HG03066 (cell line): ENCODE data around the gene NRXN3.

Experiments
- ATAC-seq: cut with Tn5 transposase; IDR thresholded peaks from one replicate; pipeline ENCODE4 v1.9.1; 2021; ENCODE audit warnings: low read depth; ENCODE audit not compliant: unreplicated experiment

Gene NRXN3

DNA sequence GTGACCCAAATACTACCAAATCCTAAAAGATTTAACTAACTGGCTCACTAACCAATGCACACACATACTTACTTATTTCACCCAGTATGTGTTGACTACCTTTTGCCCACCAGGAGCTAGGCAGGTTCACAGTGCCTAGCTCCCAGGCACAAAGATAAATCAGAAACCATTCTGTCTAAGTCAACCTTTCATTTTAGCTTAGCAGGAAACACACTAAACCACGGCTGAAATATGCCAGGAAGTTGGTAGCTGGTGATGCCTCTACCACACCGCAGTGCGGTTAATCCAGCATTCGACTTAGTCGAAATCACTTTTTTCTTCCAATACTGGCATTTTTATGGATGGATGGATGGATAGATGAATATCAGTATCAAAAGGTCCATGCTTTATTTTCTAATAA, 1443.5 kb downstream of the NRXN3 start:
- ATAC-seq, result no peak

DNA sequence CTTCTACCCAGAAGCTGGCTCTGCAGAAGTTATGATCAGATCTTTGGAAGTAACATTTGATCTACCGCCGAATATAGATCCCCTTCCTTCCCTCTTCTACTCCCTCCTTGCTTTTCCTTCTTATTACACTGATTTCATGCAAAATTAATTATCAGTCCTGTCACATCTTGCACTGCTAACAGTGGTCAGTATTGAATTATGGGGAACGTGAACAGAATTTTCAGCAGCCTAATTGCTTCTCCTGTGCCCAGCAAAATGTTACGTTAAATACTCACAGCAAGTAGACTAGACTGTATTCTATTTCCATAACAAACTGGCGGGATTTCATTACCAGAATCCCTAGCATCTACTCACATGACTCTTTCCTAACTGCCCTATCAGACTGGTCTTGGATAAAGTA, 1444.3 kb downstream of the NRXN3 start:
- ATAC-seq, result no peak

DNA sequence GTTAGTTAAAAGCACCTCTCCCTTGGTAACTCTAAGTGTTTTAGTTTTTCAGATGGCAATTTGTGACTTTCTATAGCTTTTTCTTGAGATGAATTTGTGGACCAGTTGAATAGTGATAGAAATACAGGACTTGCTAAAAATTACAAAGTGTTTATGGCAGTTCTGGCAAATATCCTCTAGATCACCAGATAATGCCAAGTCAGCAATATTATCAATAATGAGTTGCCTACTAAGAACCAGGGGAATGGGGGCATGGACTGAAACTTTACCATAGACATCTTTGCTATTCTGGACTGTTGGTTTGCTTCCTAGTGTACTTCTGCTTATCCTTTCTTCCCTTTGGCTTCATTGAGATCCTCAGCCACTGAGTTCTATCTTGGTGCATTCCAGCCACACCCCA, 1456.9 kb downstream of the NRXN3 start:
- no peak for ATAC-seq

DNA sequence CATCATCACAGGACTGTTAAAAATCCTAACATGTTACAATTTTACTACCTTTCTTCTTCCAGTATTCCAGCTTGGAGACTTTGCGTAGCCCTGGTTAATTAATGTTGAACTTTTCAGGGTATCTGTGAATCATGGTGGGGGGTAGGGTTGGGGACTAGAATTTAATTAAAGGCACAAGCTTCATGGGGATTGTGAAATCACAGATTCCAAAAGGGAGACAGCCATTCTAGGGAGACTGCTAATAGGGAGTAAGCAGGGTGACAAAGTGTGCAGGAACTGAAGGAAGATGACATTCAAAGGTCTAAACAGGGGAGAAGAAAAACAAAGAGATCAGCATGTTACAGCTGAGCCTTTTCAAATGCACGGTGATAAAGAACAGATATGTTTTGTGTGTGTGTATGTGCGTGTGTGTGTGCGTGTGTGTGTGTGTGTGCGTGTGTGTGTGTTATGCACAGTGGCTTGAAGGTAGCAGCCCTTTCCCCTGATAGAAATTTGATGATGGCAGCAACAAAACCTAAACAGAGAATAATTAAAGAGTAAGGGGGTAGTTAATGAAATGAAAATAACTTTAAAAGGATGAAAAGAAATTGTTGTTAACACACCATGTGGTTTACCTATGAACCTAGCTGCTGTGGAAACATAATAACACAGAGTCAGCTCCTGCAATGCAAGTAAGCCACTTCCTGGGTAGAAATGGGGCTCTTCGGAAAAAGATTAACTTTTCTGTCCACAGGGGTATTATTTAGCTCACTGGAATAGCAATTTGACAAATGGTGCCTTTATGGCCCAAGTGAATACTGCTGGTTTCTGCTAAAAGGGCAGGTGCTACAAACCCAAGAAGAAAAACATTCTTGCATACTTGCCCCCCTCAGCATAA, 1459.5 kb downstream of the NRXN3 start:
- ATAC-seq, result no peak

DNA sequence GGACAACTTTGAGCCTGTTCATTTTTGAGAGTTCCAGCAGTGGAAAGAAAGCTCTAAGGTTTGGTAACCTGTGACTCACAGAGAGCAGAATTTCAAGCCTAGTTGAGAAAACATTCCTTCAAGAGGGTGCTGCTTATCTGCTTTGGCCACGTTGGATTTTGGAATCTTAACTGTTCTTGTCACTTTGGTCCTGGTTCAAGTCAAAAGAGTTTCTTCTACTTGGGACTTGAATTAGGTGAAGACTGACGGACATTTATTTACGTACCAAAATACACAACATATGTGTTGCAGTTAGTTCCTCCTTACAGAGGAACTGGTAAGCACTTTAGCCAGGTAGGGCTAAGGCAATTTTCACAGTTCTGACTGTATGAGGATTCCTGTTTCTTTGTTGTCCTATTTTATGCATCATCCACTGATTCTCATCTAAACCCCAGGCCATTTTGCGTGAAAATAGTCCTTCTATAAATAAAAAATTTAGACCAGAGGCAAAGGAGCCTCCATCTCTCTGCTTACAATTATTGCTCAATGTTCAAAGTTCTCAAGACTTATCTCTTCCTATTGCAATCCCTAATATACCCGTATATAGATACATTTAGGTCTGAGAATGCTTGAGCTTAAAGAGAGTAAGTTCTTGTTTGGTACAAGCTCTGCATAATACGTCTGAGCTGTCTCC, 1460.3 kb downstream of the NRXN3 start:
- ATAC-seq, result no peak

DNA sequence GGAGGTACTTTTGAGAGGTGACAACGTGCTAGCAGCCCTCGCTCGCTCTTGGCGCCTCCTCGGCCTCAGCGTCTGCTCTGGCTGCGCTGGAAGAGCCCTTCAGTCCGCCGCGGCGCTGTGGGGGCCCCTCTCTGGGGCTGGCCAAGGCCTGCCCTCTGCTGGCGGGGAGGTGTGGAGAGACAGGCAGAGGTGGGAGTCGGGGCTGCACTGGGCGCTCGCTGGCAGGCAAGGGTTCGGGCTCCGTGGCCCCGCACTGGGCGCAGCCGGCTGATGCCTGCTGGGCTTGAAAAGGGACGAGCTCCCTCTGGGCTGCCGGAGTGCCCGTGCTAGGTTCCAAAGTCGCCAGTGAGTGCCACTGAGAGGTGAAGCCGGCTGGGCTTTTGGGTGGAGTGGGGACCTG, 1461.1 kb downstream of the NRXN3 start:
- ATAC-seq, result no peak

DNA sequence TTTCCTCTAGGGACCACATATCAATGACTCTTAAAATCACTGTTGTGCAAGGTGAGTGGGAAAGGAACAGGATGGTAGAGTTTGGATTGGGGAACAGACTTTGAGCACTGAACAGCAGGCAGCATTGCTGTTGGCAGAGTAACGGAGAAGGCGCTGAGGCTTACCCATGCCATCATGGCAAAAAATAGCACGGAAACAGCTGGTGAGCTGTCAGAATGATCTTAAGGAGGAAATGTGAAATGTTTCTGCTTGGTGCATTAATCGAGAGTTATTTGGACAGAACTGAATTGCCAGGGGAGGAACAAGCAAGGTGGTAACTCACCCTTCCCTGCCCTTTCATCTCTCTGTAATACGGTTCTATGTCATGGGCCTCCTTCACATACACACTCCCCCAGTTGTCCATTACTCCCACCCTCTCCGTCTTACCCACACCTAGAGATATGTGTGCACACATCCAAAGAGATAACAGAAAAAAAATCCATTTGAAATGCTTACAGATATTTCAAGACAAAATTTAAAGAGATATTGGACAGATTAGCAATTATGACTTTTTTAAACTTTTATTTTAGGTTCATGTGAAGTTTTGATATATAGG, 1468.6 kb downstream of the NRXN3 start:
- no peak for ATAC-seq

GRCh38 chr14:79639613-79640012, 1469.4 kb downstream of the NRXN3 start:
- no peak for ATAC-seq

DNA sequence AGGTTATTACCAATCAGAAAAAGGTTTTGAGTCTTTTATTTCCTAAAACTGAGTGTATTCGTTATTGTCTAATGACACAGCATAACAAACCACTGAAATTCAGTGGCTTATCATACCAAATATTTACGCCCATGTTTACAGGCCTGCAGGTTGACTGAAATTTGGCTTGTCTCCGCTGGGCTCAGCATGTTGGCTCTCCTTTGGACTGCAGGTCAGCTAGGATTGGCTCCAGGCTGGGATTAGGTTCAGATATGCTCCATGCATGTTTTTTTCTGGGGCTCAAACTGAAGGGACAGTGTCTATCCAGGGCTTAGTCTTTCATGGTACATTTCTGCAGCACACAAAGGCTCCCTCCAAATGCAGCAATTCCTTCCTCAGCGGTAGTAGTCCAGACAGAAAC, 1471.2 kb downstream of the NRXN3 start:
- no peak for ATAC-seq

DNA sequence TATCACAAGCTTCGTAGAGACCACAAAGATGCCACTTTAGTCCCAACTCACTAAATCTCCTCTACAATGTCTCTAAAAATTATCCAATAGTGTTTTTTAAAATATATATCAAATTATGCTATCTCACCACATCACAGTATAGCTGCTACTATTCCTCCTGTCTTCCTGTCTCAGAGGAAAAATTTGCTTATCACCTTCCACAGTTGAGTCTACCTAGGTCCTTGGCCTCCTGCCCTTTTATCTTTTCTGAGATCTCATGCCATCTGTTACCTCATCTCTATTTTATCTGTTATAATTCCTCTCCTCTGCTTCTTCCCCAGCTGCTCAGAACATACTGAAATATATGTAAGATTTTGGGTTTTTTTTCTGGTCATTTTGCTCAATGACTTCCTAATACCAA, 1473.0 kb downstream of the NRXN3 start:
- no peak for ATAC-seq

DNA sequence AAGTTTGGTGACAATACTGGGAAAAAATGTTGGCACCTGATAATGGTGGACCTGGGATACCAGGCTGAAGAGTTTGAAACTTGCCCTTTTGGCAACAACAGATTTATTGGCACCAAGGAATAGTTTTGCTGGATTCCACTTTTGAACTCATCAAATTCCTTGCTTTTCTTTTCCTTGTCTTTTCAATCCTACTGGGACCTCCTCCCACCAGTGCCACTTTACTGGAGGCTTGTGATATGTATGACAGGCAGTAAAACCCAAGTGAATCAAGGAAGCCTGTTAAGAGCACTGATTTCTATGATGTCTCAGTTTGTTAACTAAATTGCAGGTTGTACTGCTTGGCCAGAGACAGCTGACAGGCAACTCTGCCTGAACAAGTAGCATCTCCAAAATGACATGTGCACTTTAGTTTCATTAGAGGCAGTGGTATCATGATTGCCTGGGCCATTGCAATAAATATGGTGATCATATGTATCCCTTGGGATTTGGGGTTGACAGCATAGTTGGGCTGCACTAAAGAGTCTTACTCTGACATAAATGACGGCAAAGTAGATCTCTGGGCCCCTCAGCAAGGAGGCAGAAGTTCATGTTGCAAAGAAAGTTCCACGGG, 1475.7 kb downstream of the NRXN3 start:
- no peak for ATAC-seq

DNA sequence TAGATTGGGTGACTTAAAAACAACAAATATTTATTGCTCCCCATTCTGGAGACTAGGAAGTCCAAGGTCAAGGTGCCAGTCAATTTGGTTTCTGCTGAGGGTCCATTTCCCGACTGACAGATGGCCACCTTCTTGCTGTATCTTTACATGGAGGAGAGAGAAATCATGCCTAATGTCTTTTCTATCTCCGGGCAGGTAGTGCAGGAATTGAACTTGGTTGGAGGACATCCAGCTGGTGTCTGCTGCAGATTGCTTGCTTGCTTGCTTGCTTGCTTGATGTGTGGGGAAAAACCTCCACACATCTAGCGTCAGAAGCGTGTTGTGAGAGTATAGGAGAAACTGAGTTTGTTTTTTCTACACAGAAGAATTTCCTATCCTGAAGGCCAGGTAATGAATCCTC, 1479.7 kb downstream of the NRXN3 start:
- ATAC-seq, result no peak

DNA sequence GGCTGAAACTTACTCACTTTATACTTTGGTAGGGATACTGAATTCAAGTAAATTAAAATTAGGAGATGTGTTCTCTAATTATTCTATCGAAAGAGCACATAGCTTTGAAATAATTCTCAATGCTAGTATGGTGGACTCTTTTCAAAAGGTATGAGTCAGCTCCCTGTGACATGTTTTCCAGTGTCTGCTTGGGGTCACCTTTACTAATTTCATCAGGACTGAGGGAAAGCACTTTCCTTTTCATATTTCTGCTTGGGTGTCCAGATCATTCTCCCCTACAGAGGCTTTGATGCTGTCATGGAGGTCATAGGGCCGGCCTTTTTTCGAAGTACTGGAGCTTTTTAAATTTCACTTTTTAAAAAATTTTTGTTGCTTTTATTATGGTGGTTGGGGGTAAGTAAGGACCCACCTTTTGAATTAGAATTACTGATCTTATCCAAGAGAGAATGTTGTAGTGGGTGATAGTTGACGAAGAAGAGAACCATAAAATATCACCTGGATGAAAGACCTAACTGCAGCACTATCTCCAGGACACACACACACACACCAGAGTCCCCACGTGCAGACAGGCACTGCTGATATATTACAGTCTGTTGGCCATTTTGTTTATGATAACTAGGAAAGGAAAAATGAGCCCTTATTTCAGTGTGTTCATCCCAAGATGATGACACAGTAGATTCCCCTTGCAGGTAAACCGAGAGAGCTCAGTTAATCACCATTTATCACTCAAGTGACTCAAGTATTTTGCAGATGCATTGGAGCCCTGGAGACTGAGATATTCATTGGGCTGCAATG, 1482.5 kb downstream of the NRXN3 start:
- no peak for ATAC-seq

DNA sequence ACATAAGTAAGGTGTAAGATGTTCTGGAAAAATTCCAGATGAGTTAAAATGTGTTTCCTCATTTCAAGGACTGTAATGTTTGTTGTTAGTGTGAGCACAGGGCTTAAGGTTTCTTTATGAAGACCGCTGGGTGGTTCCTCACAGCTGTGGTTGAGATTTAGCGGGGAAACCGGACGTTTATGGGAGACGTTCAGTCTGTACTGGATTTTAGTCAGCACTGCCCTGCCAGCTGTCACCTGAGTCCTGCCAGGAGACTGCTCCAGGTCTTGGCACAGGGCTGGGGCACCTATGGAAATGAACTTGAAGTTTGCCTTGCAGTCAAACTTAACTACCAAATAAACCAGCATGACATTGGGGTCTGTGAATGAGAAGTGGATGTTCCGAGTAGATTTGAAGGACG, 1485.9 kb downstream of the NRXN3 start:
- ATAC-seq, result no peak

DNA sequence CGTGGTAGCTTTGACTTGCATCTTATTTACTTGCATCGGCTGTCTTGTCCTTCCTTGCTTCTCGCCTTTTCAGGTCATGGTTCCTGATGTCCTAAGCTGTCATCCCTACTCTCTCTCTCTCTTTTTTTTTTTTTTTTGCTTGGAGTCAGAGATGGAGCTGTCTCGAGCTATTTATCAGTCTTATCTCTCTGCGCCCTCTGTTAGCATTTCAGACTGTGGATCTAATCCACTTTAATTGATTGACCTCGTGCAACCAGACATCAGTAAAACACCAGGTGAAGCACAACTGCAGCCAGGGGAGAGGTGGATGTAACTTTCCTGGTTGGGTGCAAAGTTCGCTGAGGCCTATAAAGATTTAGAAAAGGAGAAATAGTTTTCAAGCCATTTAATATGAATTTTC, 1486.3 kb downstream of the NRXN3 start:
- no peak for ATAC-seq

GRCh38 chr14:79658221-79658620, 1488.0 kb downstream of the NRXN3 start:
- no peak for ATAC-seq

DNA sequence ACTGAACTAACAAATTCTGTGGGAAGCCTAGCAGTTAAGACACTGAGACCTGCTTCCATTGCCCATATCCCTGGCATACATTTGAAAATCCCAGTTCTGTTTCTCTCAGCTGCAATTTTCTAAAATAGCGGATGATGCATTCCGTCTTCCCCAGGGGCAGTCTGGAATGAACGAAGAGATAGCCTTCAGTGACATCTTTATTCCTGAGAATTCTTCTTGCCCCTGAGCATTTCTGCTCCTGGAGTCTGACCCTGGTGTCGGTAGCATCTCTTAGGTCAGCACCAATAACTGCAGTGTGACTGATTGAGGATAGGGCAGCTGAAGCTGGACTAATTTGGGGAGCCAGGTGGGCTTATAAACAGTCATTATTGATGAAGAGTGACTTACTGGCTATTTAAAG, 1488.6 kb downstream of the NRXN3 start:
- ATAC-seq, result no peak

DNA sequence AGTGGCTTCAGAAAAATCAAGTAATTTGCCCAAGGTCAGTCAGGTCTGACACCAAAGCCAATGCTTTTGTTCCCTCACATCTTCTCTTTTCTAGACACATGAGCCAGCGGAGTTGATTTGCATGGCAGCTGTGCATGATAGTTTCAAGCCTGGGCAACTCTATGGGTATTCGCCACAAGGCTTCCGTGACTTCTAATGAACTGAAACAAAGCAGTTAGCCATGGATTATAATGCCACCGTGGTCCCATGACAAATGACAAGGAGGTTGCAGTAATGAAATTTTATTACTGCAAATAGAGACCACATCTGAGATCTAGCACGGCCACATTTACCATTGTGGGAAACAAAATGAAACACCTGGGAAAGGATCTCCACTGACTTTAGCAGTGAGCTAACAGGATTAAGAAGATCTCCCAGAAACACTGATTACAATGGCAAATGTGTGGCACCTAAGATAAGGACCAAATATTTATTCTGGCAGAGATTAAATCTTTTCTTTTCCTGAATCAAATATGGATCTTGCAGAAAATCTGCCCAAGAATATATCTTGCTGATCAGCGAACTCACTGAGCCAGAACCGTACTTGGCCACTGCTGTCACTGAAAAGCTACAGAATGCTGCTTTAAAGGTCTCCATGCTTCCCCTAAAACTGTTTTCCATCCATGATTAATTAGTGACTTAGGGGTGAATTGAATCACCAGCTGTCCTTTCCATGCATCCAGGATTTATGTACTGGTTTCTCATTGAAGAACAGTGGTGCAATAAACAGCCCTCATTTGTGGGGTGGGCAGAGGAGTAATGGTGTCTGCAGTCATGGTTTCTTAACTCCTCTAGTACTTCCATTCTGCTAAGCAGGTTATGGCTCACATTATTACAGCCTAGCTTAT, 1490.1 kb downstream of the NRXN3 start:
- no peak for ATAC-seq

DNA sequence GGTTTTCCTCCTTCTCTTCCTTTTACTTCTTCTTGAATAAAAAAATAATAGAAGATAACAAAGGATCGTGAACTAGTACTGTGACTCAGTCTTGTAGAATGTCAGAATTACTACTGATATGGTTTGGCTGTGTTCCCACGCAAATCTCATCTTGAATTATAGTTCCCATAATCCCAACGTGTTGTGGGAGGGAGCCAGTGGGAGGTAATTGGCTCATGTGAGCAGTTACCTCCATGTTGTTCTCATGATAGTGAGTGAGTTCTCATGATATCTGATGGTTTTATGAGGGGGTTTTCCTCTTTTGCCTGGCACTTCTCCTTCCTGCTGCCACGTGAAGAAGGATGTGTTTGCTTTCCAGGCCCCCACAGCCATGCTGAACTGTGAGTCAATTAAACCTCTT, 1491.6 kb downstream of the NRXN3 start:
- ATAC-seq, result no peak

DNA sequence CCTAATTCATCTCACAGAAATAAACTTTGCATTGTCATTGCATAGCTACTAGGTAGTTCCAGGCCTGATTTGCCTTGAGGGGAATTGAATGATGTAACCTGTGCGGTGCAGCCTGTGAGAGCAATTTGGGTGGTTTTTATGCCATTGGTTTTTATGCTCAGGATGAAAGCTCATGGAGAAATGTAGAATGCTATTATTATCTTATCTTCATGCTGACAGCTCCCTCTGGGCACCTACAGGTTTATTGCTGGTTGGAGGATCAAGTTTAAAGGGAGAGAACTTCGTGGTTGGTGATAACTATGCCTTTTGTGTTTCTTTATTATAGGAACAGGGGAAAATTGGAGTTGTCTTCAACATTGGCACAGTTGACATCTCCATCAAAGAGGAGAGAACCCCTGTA, 1493.3 kb downstream of the NRXN3 start:
- no peak for ATAC-seq
